ENCODE data around the gene OOSP2. TPM values are rescaled to one million over a fixed set of nuclear protein-coding genes. Genes with fewer than 3 reads are reported as not detected.
A peak's percentile ranks its signal among the peaks of the same experiment; 100 is the strongest.

The OOSP2 gene
- total RNA-seq, 1 donor from 2014 or later = not detected

- DNase-seq = no peak
Measured at GRCh38 chr11:60080535-60080934, 40.3 kb downstream of the OOSP2 start.

- DNase-seq = peak; percentile 5
Measured at GRCh38 chr11:60084631-60085273, 44.5 kb downstream of the OOSP2 start.

GRCh38 chr11:60085909-60086308 lies 45.7 kb downstream of the OOSP2 start:
- DNase-seq = no peak

GRCh38 chr11:60087239-60087638 lies 47.0 kb downstream of the OOSP2 start:
- DNase-seq = no peak

GRCh38 chr11:60088364-60088763 lies 48.2 kb downstream of the OOSP2 start, which contains the start of gene MS4A2:
Gene MS4A2 (plus strand): TSS chr11:60088664. CDS start chr11:60088766, 102 bp downstream.
- DNase-seq = no peak

GRCh38 chr11:60095477-60096120 lies 55.4 kb downstream of the OOSP2 start:
- DNase-seq = no peak

- DNase-seq = no peak
Measured at GRCh38 chr11:60097189-60097588, 57.0 kb downstream of the OOSP2 start.

Other genes with a start within 250 kb of the OOSP2 start
- gene MRPL16, start 229.6 kb upstream of the OOSP2 start, total RNA-seq = 42.6 TPM
- not detected for gene CBLIF, start 194.9 kb upstream of the OOSP2 start, total RNA-seq
- gene TCN1, start 173.9 kb upstream of the OOSP2 start, total RNA-seq = 40.5 TPM
- gene OOSP3, start 161.6 kb upstream of the OOSP2 start, total RNA-seq = not detected
- not detected for gene OOSP1, start 102.0 kb upstream of the OOSP2 start, total RNA-seq
- gene OOSP4A, start 76.4 kb upstream of the OOSP2 start, total RNA-seq = not detected
- gene OOSP4B, start 23.2 kb upstream of the OOSP2 start, total RNA-seq = not detected
- gene MS4A3, start 16.3 kb downstream of the OOSP2 start, total RNA-seq = 0.62 TPM
- 1.9 TPM for gene MS4A2, start 48.3 kb downstream of the OOSP2 start, total RNA-seq
- 24.4 TPM for gene MS4A6A, start 142.7 kb downstream of the OOSP2 start, total RNA-seq
- gene MS4A4E, start 202.7 kb downstream of the OOSP2 start, total RNA-seq = not detected
- 2.9 TPM for gene MS4A4A, start 240.3 kb downstream of the OOSP2 start, total RNA-seq

Measured in tongue (tissue), 2 donors.